OCI-LY3 (cell line): ENCODE data around the gene S1PR2.

Experiments
- CTCF ChIP-seq: fragments of 200-600, 300-600 bp; sonication (generic); IDR thresholded peaks from 2 replicates; pipeline ENCODE4 v1.5.1; 2014; ENCODE audit warnings: antibody characterized with exemption, low read length, low read depth
- EZH2phosphoT487 ChIP-seq: fragments of 200-600 bp; shearing (Covaris generic); IDR thresholded peaks from 2 replicates; pipeline ENCODE4 v1.6.1; 2018; ENCODE audit warnings: antibody characterized with exemption, mixed run types, low read depth

- no peak for TF ChIP-seq CTCF
- TF ChIP-seq EZH2phosphoT487, result no peak
Observed at GRCh38 chr19:10279737-10280442, 48.8 kb upstream of the S1PR2 start.
